ENCODE data around the gene TSC22D2.
A peak's percentile ranks its signal among the peaks of the same experiment; 100 is the strongest.

Gene TSC22D2

GRCh38 chr3:150408221-150409124 lies at the start of gene TSC22D2:
TSS of gene TSC22D2 (plus strand) at chr3:150408298. CDS start at chr3:150409351, 1,053 bp downstream.
- DNase-seq, result peak; percentile 97

DNA sequence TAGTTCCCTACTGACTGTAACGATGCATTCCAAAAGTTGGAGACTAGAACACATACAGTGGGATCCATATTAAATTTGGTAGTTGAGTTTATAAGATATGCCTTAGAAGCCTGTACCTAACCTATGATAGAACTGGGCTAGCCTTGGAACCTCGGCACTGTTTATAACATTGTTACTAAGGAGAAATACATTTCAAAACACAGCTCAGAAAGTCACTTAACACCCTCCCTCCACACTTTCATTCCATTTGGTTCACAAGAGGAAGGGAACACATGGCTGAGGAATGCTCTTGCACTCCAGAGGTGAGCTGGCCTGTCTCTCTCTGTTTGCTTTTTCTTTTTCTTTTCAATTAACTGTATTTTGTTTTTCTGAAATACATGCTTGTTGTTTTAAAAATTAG lies 48.7 kb upstream of the TSC22D2 start:
- DNase-seq, result no peak

DNA sequence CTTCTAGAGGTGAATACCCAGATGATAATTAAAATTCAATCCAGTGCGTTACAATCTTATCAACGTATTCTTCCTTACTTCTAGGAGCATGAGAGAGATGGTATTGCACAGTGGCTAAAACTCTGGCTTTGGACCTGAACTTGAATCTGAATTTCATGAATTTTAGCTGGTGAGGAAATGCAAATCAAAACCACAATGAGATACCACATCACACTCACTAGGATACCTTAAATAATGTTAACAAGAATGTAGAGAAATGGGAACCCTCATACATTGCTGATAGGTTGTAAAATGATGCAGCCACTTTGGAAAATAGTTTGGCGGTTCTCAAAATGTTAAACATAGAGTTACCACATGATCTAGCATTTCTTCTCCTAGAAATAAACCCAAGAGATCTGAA lies 47.1 kb upstream of the TSC22D2 start:
- no peak for DNase-seq

- DNase-seq, result no peak
These were observed 45.4 kb upstream of the TSC22D2 start for GRCh38 chr3:150362515-150363302.

DNA sequence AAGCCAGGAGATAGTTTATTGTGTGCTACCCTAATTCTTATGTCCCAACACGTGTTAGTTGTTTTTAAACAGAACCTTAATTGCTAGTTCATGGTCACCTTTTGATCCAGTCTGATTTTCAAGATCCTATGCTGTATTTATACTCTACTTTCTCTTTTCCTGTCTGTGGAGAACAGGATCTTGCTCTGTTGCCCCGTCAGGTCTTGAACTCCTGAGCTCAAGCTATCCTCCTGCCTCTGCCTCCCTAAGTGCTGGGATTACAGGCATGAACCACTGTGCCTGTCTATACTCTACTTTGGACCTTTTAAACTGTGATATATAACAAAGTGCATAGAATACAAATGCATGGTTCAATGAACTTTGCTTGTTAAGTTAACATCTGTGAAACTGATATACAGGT lies 44.7 kb upstream of the TSC22D2 start:
- DNase-seq, result no peak

GRCh38 chr3:150365132-150365604 lies 42.9 kb upstream of the TSC22D2 start:
- DNase-seq, result no peak

GRCh38 chr3:150367757-150368156 lies 40.3 kb upstream of the TSC22D2 start:
- no peak for DNase-seq

DNA sequence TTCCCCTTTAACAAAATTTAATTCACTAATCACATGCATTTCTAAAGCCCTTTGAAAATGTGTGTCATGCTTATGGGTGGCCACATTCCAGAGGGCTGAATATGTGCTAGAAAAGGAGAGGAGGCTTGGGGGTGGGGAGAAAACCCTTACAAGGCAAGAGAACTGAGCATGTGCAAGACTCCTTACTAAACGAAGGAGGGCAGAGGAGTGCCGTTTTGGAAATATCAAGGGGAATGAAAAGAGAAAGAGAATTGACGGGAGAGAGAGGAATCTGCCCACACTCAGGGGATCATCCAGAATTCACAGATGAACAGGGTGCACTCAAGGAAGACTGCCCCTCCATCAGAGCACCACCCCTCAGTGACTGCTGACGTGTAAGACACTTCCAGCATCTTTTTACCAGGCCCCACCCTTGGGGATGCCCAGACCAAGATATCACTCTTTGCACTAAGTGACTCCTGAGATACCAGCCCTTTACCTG lies 37.9 kb upstream of the TSC22D2 start:
- DNase-seq, result no peak

DNA sequence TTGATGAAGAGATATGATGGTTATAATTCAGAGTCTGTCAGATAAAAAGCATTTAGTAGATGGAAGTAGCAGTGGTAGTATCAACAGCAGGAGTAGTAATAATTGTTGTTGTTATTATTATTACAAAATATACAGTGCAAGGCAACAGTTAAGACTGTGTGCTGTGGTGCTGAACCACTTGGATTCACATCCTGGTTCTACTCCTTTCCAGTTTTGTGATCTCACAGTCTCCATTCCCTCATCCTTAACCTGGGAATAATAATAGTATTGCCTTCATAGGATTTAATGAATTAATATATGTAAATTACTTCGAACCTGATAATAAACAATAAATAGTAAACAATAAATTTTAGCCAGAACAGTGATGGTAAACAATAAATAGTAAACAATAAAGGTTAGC lies 37.1 kb upstream of the TSC22D2 start:
- no peak for DNase-seq

DNA sequence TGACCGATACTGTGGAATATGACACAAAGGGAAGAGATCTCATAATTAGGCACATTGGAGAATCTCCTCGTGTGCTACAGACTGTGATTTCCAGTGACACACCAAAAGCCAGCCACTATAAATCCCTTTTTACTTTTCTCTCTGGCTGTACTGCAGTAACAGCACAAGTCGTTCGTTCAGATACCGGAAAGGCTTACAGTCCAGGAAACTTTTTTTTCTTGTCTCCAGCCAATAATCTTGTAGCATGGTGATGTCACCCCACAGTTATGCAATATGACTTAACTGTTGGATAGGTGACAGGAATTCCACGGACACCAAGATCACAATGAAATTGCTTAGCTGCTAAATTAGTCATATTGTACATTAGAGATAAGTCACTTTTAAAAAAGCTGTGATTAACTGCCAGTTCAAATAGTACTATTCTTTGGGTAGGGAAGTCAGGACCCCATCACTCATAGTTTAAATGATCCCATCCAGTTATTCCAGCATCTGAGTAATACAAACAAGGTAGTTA lies 36.3 kb upstream of the TSC22D2 start:
- DNase-seq, result no peak

DNA sequence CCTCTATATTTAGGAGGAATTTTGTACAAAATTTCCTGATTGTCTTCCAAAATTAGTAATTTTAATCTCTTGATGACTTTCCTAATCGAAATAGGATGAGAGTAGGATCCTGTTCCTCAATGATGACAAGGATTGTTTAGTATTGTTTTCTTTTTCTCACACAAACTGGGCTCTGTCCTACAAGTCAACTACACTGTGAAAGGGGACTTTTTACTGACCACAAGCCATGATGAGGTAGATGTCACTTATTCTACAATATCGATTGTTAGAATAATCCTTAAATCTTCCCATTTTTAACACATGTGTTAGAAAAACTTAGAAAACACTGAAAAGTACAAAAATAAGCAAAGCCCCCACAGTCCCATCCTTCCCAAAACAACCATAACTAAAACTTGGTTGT lies 35.8 kb upstream of the TSC22D2 start:
- DNase-seq, result no peak

GRCh38 chr3:150372722-150373121 lies 35.4 kb upstream of the TSC22D2 start:
- no peak for DNase-seq

- DNase-seq, result no peak
These were observed 34.7 kb upstream of the TSC22D2 start for GRCh38 chr3:150373234-150373875.

DNA sequence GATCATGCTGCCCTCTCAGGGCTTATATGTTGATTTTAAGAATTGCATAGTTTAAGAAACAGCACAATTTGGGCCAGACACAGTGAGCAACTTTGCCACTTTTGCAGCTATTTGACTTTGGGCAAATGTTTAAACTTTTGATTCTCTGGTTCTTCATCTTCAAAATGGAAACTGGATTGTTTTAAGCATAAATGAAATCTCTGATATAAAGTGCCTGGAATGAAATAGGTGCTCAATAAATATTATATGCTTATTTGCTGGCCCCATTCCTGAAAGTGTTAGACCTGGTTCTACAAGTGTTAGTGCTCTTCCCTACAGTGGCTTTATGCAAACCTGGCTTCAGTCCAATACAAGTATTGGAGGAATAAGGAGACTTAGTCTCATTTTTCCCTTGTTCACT lies 33.1 kb upstream of the TSC22D2 start:
- no peak for DNase-seq

- no peak for DNase-seq
These were observed 31.9 kb upstream of the TSC22D2 start for GRCh38 chr3:150376001-150376848.

GRCh38 chr3:150377601-150378300 lies 30.3 kb upstream of the TSC22D2 start:
- no peak for DNase-seq

- no peak for DNase-seq
These were observed 29.8 kb upstream of the TSC22D2 start for GRCh38 chr3:150378301-150378748.

DNA sequence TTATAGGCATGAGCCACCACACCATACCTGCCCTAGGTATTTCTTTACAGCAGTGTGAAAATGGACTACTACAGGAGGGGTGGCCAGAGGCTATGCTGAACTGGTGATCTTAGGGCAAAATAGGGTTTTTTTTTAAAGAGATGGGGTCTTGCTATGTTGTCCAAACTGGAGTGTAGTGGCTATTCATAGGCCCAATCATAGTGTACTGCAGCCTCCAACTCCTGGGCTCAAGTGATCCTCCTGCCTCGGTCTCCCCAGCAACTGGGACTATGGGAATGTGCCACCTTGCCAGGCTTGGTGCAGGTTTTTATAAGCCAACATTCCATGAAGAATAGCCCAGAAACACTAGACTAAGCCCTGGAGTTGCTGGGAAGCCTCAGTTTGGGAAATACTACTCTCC lies 28.6 kb upstream of the TSC22D2 start:
- no peak for DNase-seq

DNA sequence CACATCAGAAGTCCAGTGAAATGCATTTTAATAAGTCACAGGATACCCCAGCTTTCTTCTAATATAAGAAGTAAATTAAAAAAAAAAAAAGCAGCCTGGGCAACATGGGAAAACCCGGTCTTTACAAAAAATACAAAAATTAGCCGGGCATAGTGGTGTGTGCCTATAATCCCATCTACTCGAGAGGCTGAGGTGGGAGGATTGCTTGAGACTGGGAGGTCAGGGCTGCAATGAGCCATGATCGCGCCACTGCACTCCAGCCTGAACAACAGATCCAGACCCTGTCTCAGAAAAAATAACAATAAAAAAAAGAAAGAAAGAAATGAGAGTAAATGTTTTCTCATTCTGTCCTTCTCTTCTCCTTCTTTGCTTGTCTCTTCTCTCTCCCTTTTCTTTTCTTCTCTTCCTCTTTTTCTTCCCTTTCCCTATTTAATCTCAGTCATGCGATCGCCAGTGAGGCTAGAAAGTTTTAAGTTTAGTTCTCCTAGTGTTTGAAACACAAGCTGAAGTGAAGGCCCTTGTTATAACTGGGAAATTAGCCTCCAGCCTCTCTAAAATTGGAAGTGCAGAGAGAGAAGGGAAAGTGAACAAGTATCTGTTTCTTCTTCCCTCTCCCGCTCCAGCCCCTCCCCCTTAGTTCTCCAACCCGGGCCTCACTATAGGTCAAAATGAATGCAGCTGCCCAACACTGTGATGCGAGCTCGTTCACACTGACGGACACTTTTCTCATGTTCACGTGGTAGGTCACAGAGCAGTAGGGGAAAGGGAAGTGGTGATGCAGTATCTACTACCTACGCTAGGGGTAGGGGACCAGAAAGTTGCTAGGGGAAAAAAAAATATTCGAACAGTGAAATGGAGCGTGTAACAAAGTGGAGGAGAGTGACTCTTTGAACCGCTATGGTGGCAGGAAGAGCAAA lies 23.5 kb upstream of the TSC22D2 start:
- DNase-seq, result peak; percentile 70

Measured in CD4-positive, alpha-beta T cell treated with Interleukin-12 subunit alpha and Interleukin-12 subunit beta, for 1 hour (primary cell).